ENCODE results near the gene ALG9. TPM values are rescaled to one million over a fixed set of nuclear protein-coding genes. Genes with fewer than 3 reads are reported as not detected.

The ALG9 gene, protein sequence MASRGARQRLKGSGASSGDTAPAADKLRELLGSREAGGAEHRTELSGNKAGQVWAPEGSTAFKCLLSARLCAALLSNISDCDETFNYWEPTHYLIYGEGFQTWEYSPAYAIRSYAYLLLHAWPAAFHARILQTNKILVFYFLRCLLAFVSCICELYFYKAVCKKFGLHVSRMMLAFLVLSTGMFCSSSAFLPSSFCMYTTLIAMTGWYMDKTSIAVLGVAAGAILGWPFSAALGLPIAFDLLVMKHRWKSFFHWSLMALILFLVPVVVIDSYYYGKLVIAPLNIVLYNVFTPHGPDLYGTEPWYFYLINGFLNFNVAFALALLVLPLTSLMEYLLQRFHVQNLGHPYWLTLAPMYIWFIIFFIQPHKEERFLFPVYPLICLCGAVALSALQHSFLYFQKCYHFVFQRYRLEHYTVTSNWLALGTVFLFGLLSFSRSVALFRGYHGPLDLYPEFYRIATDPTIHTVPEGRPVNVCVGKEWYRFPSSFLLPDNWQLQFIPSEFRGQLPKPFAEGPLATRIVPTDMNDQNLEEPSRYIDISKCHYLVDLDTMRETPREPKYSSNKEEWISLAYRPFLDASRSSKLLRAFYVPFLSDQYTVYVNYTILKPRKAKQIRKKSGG
- total RNA-seq (25.7 TPM), polyA plus RNA-seq (ENCODE audit: insufficient read depth in 1 of 8, insufficient read length in 8 of 8, low replicate concordance in 1 of 8) (10 to 100 TPM; 21.2 to 29.7 (median 24.9) TPM)
- long read RNA-seq, donor 1, partial matches to known transcripts = 0 of 2 reads
- long read RNA-seq, donor 1, other reads (novel, unspliced or antisense) = 0 of 2 reads
- long read RNA-seq, donor 2 = 0 reads
- long read RNA-seq, donor 3, partial matches to known transcripts = 0 of 3 reads
- long read RNA-seq, donor 3, other reads (novel, unspliced or antisense) = 0 of 3 reads
- long read RNA-seq, donor 4 = 0 reads
- long read RNA-seq, donor 5, partial matches to known transcripts = 0 of 7 reads
- long read RNA-seq, donor 5, other reads (novel, unspliced or antisense) = 0 of 7 reads
- long read RNA-seq, donor 6, partial matches to known transcripts = 0 of 2 reads
- long read RNA-seq, donor 6, other reads (novel, unspliced or antisense) = 0 of 2 reads
- long read RNA-seq, donor 7, partial matches to known transcripts = 0 of 1 reads
- long read RNA-seq, donor 7, other reads (novel, unspliced or antisense) = 0 of 1 reads
- long read RNA-seq, donor 8, partial matches to known transcripts = 0 of 2 reads
- long read RNA-seq, donor 8, other reads (novel, unspliced or antisense) = 0 of 2 reads
- long read RNA-seq, donor 9 = 0 reads
- long read RNA-seq, donor 10, partial matches to known transcripts = 0 of 4 reads
- long read RNA-seq, donor 10, other reads (novel, unspliced or antisense) = 0 of 4 reads
- long read RNA-seq, donor 11, partial matches to known transcripts = 0 of 2 reads
- long read RNA-seq, donor 11, other reads (novel, unspliced or antisense) = 0 of 2 reads

- Histone ChIP-seq H3K36me3 (ENCODE audit: control insufficient read depth, insufficient read depth, low read length) (peaks cover 25% of the 10 kb centered on the region), H3K9me3 (replicated peaks; ENCODE audit: control insufficient read depth, low read depth, low read length) (no peaks in the 10 kb centered on the region), H3K4me3 (ENCODE audit: low read length) (peak within 1 kb of the TSS; percentile 61), H3K27ac (ENCODE audit: low read length) (peak within 1 kb of the TSS; percentile 79), H3K4me1 (ENCODE audit: control insufficient read depth, insufficient read depth, low read length) (no peaks in the 10 kb centered on the region), H3K27me3 (ENCODE audit: control insufficient read depth, insufficient read depth, low read length) (no peaks in the 10 kb centered on the region)
- DNase-seq = peak; percentile 92
- WGBS (ENCODE audit: insufficient coverage) = under 1% methylated on average over 48 of the region's 51 CpGs
Measured at GRCh38 chr11:111870886-111871692, at the start of gene ALG9. TSS of gene ALG9 (minus strand) at chr11:111871581. CDS start at chr11:111871482, 99 bp downstream.

GRCh38 chr11:111920908-111921307, 49.5 kb upstream of the ALG9 start:
- Histone ChIP-seq H3K4me1 (ENCODE audit: control insufficient read depth, insufficient read depth, low read length) (peaks cover 32% of the 10 kb centered on the region), H3K36me3 (ENCODE audit: control insufficient read depth, insufficient read depth, low read length) (peaks cover 4% of the 10 kb centered on the region), H3K27me3 (ENCODE audit: control insufficient read depth, insufficient read depth, low read length) (no peaks in the 10 kb centered on the region), H3K9me3 (replicated peaks; ENCODE audit: control insufficient read depth, low read depth, low read length) (no peaks in the 10 kb centered on the region), H3K27ac (ENCODE audit: low read length) (no peak overlapping the region), H3K4me3 (ENCODE audit: low read length) (no peak overlapping the region)
- WGBS (ENCODE audit: insufficient coverage) = no CpG with 5 or more reads among the region's 2 CpGs
- DNase-seq = no peak

DNA sequence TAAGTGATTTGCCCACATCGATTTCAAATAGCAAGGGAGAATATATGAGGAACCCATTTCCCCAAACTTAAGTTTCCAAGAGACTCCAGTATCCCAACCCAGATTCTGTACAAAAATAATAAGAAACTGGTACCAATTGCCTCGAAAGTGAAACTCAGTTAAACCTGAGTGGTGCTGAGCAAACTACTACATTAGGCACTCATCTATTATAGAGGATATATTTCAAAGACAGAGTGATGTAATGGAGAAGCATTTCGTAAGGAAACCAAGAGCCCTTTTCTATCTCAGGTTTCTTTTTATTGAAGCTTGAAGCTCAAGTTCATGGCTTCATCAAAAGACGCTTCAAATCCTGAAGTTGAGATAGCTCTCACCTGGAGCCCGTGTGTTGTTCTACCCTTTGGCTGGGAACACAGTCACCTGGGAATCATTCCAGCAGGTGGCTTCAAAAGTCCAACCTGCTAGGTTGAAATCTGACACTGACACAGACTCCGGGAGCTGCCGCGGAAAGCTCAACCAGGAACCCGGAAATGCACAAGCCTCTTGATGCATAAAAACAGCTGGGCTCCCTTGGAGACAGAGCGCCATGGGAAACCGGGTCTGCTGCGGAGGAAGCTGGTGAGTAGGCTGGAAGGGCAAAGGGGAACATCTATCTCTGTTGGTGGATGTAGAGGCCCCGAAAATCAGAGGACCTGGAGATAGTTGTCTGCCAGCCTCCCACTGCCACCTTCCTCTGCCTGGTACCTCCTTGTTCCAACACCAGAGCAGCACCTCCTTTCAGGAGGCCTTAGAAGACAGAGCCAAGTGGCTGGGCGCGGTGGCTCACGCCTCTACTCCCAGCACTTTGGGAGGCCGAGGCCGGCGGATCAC, 47.2 kb upstream of the ALG9 start, which contains the start of gene C11orf52:
Gene C11orf52 (plus strand): TSS at position 524 of the 867 bp plus-strand sequence. CDS start 60 bp downstream, at position 584.
- H3K27ac ChIP-seq (ENCODE audit: low read length) = peak within 1 kb of the TSS; percentile 81
- peak within 1 kb of the TSS; percentile 4 for H3K4me3 ChIP-seq (ENCODE audit: low read length)
- H3K4me1 ChIP-seq (ENCODE audit: control insufficient read depth, insufficient read depth, low read length) = peaks cover 32% of the 10 kb centered on the region
- no peaks in the 10 kb centered on the region for H3K27me3 ChIP-seq (ENCODE audit: control insufficient read depth, insufficient read depth, low read length)
- DNase-seq = peak; percentile 86
- H3K36me3 ChIP-seq (ENCODE audit: control insufficient read depth, insufficient read depth, low read length) = peaks cover 11% of the 10 kb centered on the region
- no peaks in the 10 kb centered on the region for H3K9me3 ChIP-seq (replicated peaks; ENCODE audit: control insufficient read depth, low read depth, low read length)
- 7% methylated on average over 8 of the region's 19 CpGs for WGBS (ENCODE audit: insufficient coverage)

- Histone ChIP-seq H3K4me3 (ENCODE audit: low read length) (no peak overlapping the region), H3K27ac (ENCODE audit: low read length) (peak overlapping the region; percentile 81), H3K4me1 (ENCODE audit: control insufficient read depth, insufficient read depth, low read length) (peaks cover 33% of the 10 kb centered on the region), H3K27me3 (ENCODE audit: control insufficient read depth, insufficient read depth, low read length) (no peaks in the 10 kb centered on the region), H3K9me3 (replicated peaks; ENCODE audit: control insufficient read depth, low read depth, low read length) (no peaks in the 10 kb centered on the region), H3K36me3 (ENCODE audit: control insufficient read depth, insufficient read depth, low read length) (peaks cover 11% of the 10 kb centered on the region)
- WGBS (ENCODE audit: insufficient coverage) = 83% methylated on average over 2 of the region's 3 CpGs
- no peak for DNase-seq
Measured at GRCh38 chr11:111917788-111918187, 46.4 kb upstream of the ALG9 start.

- H3K27me3 ChIP-seq (ENCODE audit: control insufficient read depth, insufficient read depth, low read length) = no peaks in the 10 kb centered on the region
- H3K27ac ChIP-seq (ENCODE audit: low read length) = peak overlapping the region; percentile 10
- WGBS (ENCODE audit: insufficient coverage) = 100% methylated on average over 1 of the region's 2 CpGs
- H3K9me3 ChIP-seq (replicated peaks; ENCODE audit: control insufficient read depth, low read depth, low read length) = no peaks in the 10 kb centered on the region
- peaks cover 11% of the 10 kb centered on the region for H3K36me3 ChIP-seq (ENCODE audit: control insufficient read depth, insufficient read depth, low read length)
- DNase-seq = no peak
- H3K4me1 ChIP-seq (ENCODE audit: control insufficient read depth, insufficient read depth, low read length) = peaks cover 37% of the 10 kb centered on the region
- no peak overlapping the region for H3K4me3 ChIP-seq (ENCODE audit: low read length)
Measured at GRCh38 chr11:111917312-111917711, 45.9 kb upstream of the ALG9 start.

DNA sequence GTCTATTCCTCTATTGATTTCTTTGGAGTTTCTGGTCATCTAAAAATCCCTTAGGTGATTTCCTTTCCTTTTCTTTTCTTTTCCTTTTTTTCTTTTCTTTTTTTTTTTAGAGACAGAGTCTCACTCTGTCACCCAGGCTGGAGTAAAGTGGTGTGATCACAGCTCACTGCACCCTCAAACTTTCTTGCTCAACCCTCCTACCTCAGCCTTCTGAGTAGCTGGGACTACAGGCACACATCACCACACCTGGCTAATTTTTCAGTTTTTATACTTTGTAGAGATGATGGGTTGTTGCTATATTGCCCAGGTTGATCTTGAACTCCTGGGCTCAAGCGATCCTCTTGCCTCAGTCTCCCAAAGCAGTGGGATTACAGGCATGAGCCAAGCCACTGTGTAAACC, 45.4 kb upstream of the ALG9 start:
- Histone ChIP-seq H3K27me3 (ENCODE audit: control insufficient read depth, insufficient read depth, low read length) (no peaks in the 10 kb centered on the region), H3K36me3 (ENCODE audit: control insufficient read depth, insufficient read depth, low read length) (peaks cover 11% of the 10 kb centered on the region), H3K27ac (ENCODE audit: low read length) (peak overlapping the region; percentile 10), H3K4me1 (ENCODE audit: control insufficient read depth, insufficient read depth, low read length) (peaks cover 42% of the 10 kb centered on the region), H3K4me3 (ENCODE audit: low read length) (no peak overlapping the region), H3K9me3 (replicated peaks; ENCODE audit: control insufficient read depth, low read depth, low read length) (no peaks in the 10 kb centered on the region)
- DNase-seq = no peak
- 100% methylated on average over 1 of the region's 1 CpG for WGBS (ENCODE audit: insufficient coverage)

DNA sequence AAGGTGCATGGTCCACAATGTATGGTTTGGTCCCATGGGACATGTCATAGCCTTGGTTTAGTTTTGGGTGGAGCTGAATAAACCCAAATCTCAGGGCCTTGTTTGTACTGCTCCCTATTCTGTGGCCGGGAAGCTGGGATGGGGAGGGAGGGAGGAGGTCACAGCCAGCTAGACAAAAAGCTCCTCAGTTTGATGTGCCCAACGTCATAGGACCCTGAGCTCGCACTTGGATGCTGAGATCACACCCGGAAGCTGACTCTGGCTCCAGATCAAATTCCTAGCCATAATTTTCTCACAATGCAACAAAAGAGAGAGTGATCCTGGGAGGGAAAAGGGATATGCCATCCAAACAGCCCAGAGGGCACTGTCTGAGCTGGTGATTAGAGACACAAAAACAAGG, 42.6 kb upstream of the ALG9 start:
- no peaks in the 10 kb centered on the region for H3K9me3 ChIP-seq (replicated peaks; ENCODE audit: control insufficient read depth, low read depth, low read length)
- peaks cover 56% of the 10 kb centered on the region for H3K4me1 ChIP-seq (ENCODE audit: control insufficient read depth, insufficient read depth, low read length)
- peak overlapping the region; percentile 98 for H3K27ac ChIP-seq (ENCODE audit: low read length)
- H3K36me3 ChIP-seq (ENCODE audit: control insufficient read depth, insufficient read depth, low read length) = peaks cover 25% of the 10 kb centered on the region
- H3K4me3 ChIP-seq (ENCODE audit: low read length) = peak overlapping the region; percentile 61
- peak; percentile 89 for DNase-seq
- no peaks in the 10 kb centered on the region for H3K27me3 ChIP-seq (ENCODE audit: control insufficient read depth, insufficient read depth, low read length)
- 50% methylated on average over 1 of the region's 4 CpGs for WGBS (ENCODE audit: insufficient coverage)

DNA sequence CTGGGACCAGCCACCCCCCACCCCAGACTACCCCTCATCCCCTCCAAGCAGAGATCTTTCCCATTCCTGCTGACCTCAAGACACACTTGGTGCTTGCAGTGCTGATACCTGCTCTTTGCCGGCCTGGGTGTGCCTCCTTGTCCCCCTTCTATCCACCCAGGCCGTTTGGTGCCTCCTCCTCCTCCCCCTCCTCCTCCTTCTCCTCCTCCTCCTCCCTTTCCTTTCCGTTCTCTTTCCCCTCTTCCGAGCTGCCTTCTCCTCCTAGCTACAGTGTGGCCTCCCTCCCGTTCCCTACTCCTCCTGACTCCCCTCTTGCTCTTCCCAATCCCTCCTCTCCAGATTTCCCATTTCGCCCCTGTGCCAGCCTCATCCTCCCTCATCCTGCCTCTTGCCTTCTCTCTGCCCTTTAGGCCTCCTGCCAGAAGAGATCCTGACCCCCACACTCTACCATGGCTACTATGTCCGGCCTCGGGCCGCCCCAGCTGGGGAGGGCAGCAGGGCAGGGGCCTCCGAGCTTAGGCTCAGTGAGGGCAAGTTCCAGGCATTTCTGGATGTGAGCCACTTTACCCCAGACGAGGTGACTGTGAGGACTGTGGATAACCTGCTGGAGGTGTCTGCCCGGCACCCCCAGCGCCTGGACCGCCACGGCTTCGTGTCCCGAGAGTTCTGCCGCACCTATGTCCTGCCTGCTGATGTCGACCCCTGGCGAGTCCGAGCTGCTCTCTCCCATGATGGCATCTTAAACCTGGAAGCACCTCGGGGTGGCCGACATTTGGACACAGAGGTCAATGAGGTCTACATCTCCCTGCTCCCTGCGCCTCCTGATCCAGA, 41.9 kb upstream of the ALG9 start:
- H3K36me3 ChIP-seq (ENCODE audit: control insufficient read depth, insufficient read depth, low read length) = peaks cover 29% of the 10 kb centered on the region
- H3K9me3 ChIP-seq (replicated peaks; ENCODE audit: control insufficient read depth, low read depth, low read length) = no peaks in the 10 kb centered on the region
- H3K27me3 ChIP-seq (ENCODE audit: control insufficient read depth, insufficient read depth, low read length) = no peaks in the 10 kb centered on the region
- H3K27ac ChIP-seq (ENCODE audit: low read length) = peak overlapping the region; percentile 98
- DNase-seq = peak; percentile 59
- H3K4me1 ChIP-seq (ENCODE audit: control insufficient read depth, insufficient read depth, low read length) = peaks cover 51% of the 10 kb centered on the region
- H3K4me3 ChIP-seq (ENCODE audit: low read length) = peak overlapping the region; percentile 61
- WGBS (ENCODE audit: insufficient coverage) = 59% methylated on average over 16 of the region's 24 CpGs

Data from muscle of leg (tissue), 16 donors.